Lower leg skin (tissue), 3 donors: ENCODE measurements around the gene MATCAP1.

ENCODE experiments used
- POLR2A ChIP-seq, 2 donors: fragments of 450-650 bp; IDR thresholded peaks; one replicate each; pipeline ENCODE4 v1.6.1; 2016 to 2017; ENCODE audit warnings: antibody characterized with exemption in 2 of 2, mild to moderate bottlenecking in 1 of 2, moderate library complexity in 1 of 2
- TF ChIP-seq, protein P1 (sequence below), 3 donors: fragments of 450-650 bp; IDR thresholded peaks; one replicate each; pipeline ENCODE4 v1.5.1; 2016; ENCODE audit warnings: antibody characterized with exemption in 3 of 3, mild to moderate bottlenecking in 3 of 3, moderate library complexity in 2 of 3

DNA sequence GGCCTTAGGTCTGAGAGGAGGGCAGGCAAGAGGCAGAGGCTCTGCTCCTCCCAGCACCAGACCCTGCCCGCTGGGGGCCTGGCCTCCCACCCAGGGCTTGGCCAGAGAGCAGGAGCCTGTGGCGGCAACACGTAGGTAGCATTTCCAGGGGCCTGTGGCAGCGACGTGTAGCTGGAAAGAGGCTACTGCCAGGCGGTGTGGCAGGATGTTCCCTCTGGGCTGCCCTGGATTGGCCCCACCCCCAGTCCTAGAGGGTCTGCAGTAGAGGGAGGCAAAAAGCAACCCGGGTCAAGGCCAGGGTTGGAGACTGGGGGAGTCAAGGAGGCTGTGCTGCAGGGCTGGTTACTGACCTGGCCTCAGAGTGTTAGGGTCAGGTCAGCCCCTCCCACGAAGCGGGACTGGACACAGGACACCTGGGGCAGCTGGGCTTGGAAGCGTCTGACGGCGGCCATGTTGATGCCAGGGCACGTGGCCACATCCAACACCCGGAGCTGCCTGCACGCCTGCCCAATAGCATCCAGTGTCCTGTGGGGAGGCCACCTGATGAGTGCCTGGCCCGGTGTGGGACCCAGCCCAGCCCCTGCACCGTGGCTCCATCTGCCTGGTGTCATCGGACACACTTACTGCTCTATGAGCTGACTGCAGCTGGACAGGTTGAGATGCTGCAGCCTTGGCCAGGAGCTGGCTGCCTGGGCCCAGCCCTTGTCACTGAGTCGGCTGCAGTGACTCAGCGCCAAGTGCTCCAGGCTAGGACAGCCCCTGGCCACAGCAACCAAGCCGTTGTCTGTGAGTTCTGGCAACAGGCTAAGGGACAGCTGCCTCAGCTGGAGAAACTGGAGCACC is 23.7 kb upstream of the MATCAP1 start:
- TF ChIP-seq POLR2A (IDR thresholded peaks at IDR 0.05) = no peak
- TF ChIP-seq, protein P1, sequence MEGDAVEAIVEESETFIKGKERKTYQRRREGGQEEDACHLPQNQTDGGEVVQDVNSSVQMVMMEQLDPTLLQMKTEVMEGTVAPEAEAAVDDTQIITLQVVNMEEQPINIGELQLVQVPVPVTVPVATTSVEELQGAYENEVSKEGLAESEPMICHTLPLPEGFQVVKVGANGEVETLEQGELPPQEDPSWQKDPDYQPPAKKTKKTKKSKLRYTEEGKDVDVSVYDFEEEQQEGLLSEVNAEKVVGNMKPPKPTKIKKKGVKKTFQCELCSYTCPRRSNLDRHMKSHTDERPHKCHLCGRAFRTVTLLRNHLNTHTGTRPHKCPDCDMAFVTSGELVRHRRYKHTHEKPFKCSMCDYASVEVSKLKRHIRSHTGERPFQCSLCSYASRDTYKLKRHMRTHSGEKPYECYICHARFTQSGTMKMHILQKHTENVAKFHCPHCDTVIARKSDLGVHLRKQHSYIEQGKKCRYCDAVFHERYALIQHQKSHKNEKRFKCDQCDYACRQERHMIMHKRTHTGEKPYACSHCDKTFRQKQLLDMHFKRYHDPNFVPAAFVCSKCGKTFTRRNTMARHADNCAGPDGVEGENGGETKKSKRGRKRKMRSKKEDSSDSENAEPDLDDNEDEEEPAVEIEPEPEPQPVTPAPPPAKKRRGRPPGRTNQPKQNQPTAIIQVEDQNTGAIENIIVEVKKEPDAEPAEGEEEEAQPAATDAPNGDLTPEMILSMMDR (IDR thresholded peaks at IDR 0.05) = no peak
